Neural progenitor cell (in vitro differentiated cells): ENCODE results near the gene UBAC1.

Source experiments
- EZH2 ChIP-seq: fragments of 200-600 bp; sonication (generic); IDR thresholded peaks from 2 replicates; pipeline ENCODE4 v1.6.1; 2017; ENCODE audit warnings: antibody characterized with exemption, mild to moderate bottlenecking, moderate library complexity
- EZH2phosphoT487 ChIP-seq: fragments of 200-600 bp; sonication (generic); IDR thresholded peaks from 2 replicates; pipeline ENCODE4 v1.6.1; 2017; ENCODE audit warnings: antibody characterized with exemption
- TF ChIP-seq, protein P1 (sequence below): fragments of 200-600 bp; sonication (generic); IDR thresholded peaks from 2 replicates; pipeline ENCODE4 v1.5.1; 2017; ENCODE audit warnings: antibody characterized with exemption, mild to moderate bottlenecking

DNA sequence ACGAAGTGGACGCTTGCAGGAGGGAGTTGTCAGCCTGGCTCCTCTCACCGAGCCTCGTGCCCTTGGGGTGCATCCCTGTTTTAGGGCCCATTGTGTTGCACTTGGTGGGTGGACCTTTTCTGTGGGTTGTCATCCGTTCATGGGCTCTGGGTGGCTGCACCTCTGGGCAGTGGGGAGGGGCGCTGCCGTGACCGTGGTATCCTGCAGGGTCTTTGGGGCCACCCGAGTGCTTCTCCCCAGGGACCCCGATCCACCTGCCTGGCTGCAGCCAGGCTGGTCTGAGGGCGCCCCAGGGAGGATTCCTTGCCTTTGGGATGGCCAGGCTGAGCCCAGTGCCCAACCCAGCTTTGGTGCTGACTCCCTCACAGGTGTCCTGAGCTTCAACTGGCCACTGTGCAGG lies 41.0 kb upstream of the UBAC1 start:
- TF ChIP-seq, protein P1, sequence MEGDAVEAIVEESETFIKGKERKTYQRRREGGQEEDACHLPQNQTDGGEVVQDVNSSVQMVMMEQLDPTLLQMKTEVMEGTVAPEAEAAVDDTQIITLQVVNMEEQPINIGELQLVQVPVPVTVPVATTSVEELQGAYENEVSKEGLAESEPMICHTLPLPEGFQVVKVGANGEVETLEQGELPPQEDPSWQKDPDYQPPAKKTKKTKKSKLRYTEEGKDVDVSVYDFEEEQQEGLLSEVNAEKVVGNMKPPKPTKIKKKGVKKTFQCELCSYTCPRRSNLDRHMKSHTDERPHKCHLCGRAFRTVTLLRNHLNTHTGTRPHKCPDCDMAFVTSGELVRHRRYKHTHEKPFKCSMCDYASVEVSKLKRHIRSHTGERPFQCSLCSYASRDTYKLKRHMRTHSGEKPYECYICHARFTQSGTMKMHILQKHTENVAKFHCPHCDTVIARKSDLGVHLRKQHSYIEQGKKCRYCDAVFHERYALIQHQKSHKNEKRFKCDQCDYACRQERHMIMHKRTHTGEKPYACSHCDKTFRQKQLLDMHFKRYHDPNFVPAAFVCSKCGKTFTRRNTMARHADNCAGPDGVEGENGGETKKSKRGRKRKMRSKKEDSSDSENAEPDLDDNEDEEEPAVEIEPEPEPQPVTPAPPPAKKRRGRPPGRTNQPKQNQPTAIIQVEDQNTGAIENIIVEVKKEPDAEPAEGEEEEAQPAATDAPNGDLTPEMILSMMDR = no peak
- TF ChIP-seq EZH2 = no peak
- TF ChIP-seq EZH2phosphoT487 = no peak
